Measurements from ENCODE around the gene CCDC60. TPM values are rescaled to one million over a fixed set of nuclear protein-coding genes. Genes with fewer than 3 reads are reported as not detected.

The CCDC60 gene
- total and polyA plus RNA-seq, 12 donors, result not detected

DNA sequence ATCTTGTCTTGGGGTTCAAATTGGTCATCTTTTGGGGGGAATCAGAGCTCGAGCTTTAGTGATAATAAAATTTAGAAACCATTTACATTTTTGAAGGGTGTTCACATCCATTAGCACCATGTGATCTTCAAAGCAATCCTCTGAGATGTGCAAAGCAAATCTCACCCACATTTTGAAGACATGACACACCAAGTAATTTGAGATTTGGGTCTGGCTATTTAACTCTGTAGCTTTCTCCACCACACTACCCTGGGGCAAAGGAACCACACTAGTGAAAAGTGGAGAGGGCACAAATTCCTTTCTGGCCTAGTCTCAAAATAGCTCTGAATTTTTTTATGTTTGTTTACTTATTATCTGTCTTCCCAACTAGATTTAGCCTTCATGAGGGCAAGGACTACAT lies 212.5 kb downstream of the CCDC60 start:
- no peaks in the 10 kb centered on the region for H3K4me1 ChIP-seq (replicated peaks in 1 of 2)
- H3K36me3 ChIP-seq (replicated peaks in 1 of 2), result no peaks in the 10 kb centered on the region
- DNase-seq, result no peak
- intact Hi-C loops (cut with DNase I), result loop anchor here in 1 of 2 donors (10.0 kb wide), 2 partner anchors 102 to 572 kb away; no protein-coding TSS in a partner anchor
- TF ChIP-seq CTCF (IDR thresholded peaks at IDR 0.05) (no peak), POLR2A (IDR thresholded peaks at IDR 0.05) (no peak)
- no peaks in the 10 kb centered on the region for H3K9me3 ChIP-seq (replicated peaks in 1 of 3)
- H3K27ac ChIP-seq, result no peak overlapping the region
- H3K27me3 ChIP-seq, result no peaks in the 10 kb centered on the region
- 13 to 34% (median 23%) methylated on average over 1 of the region's 1 CpG for WGBS, 4 donors
- no peak overlapping the region for H3K4me3 ChIP-seq

DNA sequence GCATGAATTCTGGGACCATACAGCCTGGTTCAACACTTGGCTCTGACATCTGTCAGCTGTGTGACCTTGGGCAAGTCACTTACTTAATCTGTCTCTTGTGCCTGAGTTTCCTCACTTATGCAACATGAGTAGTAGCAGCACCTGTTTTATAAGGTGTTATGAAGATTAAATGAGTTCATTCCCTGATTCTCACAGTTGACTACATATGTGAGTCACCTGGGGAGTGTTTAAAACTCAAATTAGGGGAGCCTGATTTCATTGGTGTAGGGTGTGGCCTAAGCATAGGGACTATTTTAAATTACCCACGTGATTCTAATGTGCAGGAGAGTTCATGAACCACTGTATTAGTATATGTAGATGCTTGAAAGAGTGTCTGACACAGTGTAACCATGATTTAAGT lies 222.3 kb downstream of the CCDC60 start:
- no peak for DNase-seq
- TF ChIP-seq CTCF (IDR thresholded peaks at IDR 0.05) (no peak), POLR2A (IDR thresholded peaks at IDR 0.05) (no peak)
- Histone ChIP-seq H3K27me3 (no peaks in the 10 kb centered on the region), H3K36me3 (replicated peaks in 1 of 2) (no peaks in the 10 kb centered on the region), H3K27ac (no peak overlapping the region), H3K4me1 (replicated peaks in 1 of 2) (no peaks in the 10 kb centered on the region), H3K9me3 (replicated peaks in 1 of 3) (no peaks in the 10 kb centered on the region), H3K4me3 (no peak overlapping the region)
- 44 to 52% (median 50%) methylated on average over 1 of the region's 1 CpG for WGBS, 4 donors
- intact Hi-C loops (cut with DNase I), result no loop called here

GRCh38 chr12:119565404-119565803 lies 230.9 kb downstream of the CCDC60 start:
- Histone ChIP-seq H3K4me3 (no peak overlapping the region), H3K36me3 (replicated peaks in 1 of 2) (no peaks in the 10 kb centered on the region), H3K27me3 (no peaks in the 10 kb centered on the region), H3K9me3 (replicated peaks in 1 of 3) (no peaks in the 10 kb centered on the region), H3K27ac (no peak overlapping the region), H3K4me1 (replicated peaks in 1 of 2) (no peaks in the 10 kb centered on the region)
- intact Hi-C loops (cut with DNase I), result no loop called here
- 89 to 93% (median 90%) methylated on average over 3 of the region's 3 CpGs for WGBS, 4 donors
- no peak for TF ChIP-seq CTCF (IDR thresholded peaks at IDR 0.05)
- no peak for TF ChIP-seq POLR2A (IDR thresholded peaks at IDR 0.05)
- DNase-seq, result no peak

GRCh38 chr12:119570771-119571170 lies 236.2 kb downstream of the CCDC60 start:
- 63 to 83% (median 73%) methylated on average over 6 of the region's 6 CpGs for WGBS, 4 donors
- Histone ChIP-seq H3K36me3 (replicated peaks in 1 of 2) (no peaks in the 10 kb centered on the region), H3K27me3 (no peaks in the 10 kb centered on the region), H3K9me3 (replicated peaks in 1 of 3) (no peaks in the 10 kb centered on the region), H3K4me1 (replicated peaks in 1 of 2) (no peaks in the 10 kb centered on the region), H3K4me3 (no peak overlapping the region), H3K27ac (no peak overlapping the region)
- intact Hi-C loops (cut with DNase I), result no loop called here
- no peak for TF ChIP-seq CTCF (IDR thresholded peaks at IDR 0.05)
- TF ChIP-seq POLR2A (IDR thresholded peaks at IDR 0.05), result no peak
- no peak for DNase-seq

All from adrenal gland (tissue), 12 donors.